ENCODE measurements around the gene SLC4A3. TPM values are rescaled to one million over a fixed set of nuclear protein-coding genes. Genes with fewer than 3 reads are reported as not detected.

Gene SLC4A3
- total and polyA plus RNA-seq, 2 of the 13 experiments (the other 11 are each of a cell fraction or from before 2014, with no cell fraction given) = 0.18 to 0.95 TPM

- Histone ChIP-seq H3K36me3 (replicated peaks in 1 of 2; ENCODE audit: control insufficient read depth in 1 of 2, insufficient read depth in 2 of 2, low read length in 2 of 2) (no peaks in the 10 kb centered on the region), H3K27me3 (ENCODE audit: control insufficient read depth in 1 of 2, insufficient read depth in 2 of 2, low read length in 2 of 2) (peaks cover 21 to 76% of the 10 kb centered on the region in 2 experiments), H3K4me2 (ENCODE audit: low read depth, low read length) (no peak overlapping the region), H3K4me3 (replicated peaks in 1 of 3; ENCODE audit: insufficient read depth in 1 of 3, low read depth in 2 of 3, low read length in 3 of 3) (no peak overlapping the region), H3K79me2 (ENCODE audit: insufficient read depth, low read length) (no peaks in the 10 kb centered on the region), H4K20me1 (ENCODE audit: insufficient read depth, low read length) (no peaks in the 10 kb centered on the region), H3K4me1 (ENCODE audit: insufficient read depth, low read length) (peaks cover 25% of the 10 kb centered on the region), H3K9me3 (ENCODE audit: low read length) (no peaks in the 10 kb centered on the region), H2AFZ (ENCODE audit: low read length) (no peak overlapping the region), H3K27ac (ENCODE audit: extremely low read length, insufficient read depth, low read length) (no peak overlapping the region), H3K9ac (ENCODE audit: insufficient read depth, low read depth, low read length) (no peak overlapping the region)
- no peak for FAIRE-seq
- WGBS (ENCODE audit: low lambda C conversion rate) = 19% methylated on average over 6 of the region's 6 CpGs
- no TSS peak for BruUV-seq (replicated peaks)
- in situ Hi-C loops (cut with HindIII; ENCODE audit: extremely low pct_ligation_motif_present, low pct_unique_long_range_greater_than_20kb) = no loop called here
- DNase-seq (ENCODE audit: low spot score) = no peak
- no peak for TF ChIP-seq DZIP1 (CRISPR knock-in tag; IDR thresholded peaks at IDR 0.05)
- no peak for TF ChIP-seq CAMTA2 (CRISPR knock-in tag; IDR thresholded peaks at IDR 0.05; ENCODE audit: borderline replicate concordance)
- no peak for TF ChIP-seq ZC3H13 (CRISPR knock-in tag; IDR thresholded peaks at IDR 0.05)
- TF ChIP-seq NFRKB (IDR thresholded peaks at IDR 0.05) = no peak
- TF ChIP-seq HMGXB3 (CRISPR knock-in tag; IDR thresholded peaks at IDR 0.05; ENCODE audit: borderline replicate concordance) = no peak
- no peak for TF ChIP-seq ZKSCAN5 (CRISPR knock-in tag; IDR thresholded peaks at IDR 0.05)
- TF ChIP-seq SUZ12 (IDR thresholded peaks at IDR 0.05; ENCODE audit: low read depth, low read length) = no peak
- TF ChIP-seq FOXM1 (CRISPR knock-in tag; IDR thresholded peaks at IDR 0.05) = no peak
- TF ChIP-seq IKZF4 (CRISPR knock-in tag; IDR thresholded peaks at IDR 0.05; ENCODE audit: borderline replicate concordance, low read depth, not compliant biosample characterization) = no peak
- no peak for TF ChIP-seq ZNF878 (CRISPR knock-in tag; IDR thresholded peaks at IDR 0.05)
- TF ChIP-seq CREB3 (CRISPR knock-in tag; IDR thresholded peaks at IDR 0.05) = no peak
- TF ChIP-seq RARG (CRISPR knock-in tag; IDR thresholded peaks at IDR 0.05; ENCODE audit: low read depth) = no peak
- TF ChIP-seq HMG20A (CRISPR knock-in tag; IDR thresholded peaks at IDR 0.05; ENCODE audit: borderline replicate concordance) = no peak
- no peak for TF ChIP-seq MYNN (CRISPR knock-in tag; IDR thresholded peaks at IDR 0.05; ENCODE audit: low read depth)
- POLR2A ChIA-PET = no interaction called here
- CTCF ChIA-PET (ENCODE audit: low intra/inter-chr PET ratio, low total read pairs) = no interaction called here
- intact Hi-C loops (cut with micrococcal nuclease; ENCODE audit: unreplicated experiment) = no loop called here
- no peak; the same call in 2 of the 3 replicates for ATAC-seq
These were observed 2.9 kb upstream of the SLC4A3 start for GRCh38 chr2:219624565-219624964.
